22Rv1 (cell line): Measurements from ENCODE around the gene ALPL.

Source experiments
- ZFX ChIP-seq: fragments of 450-650 bp; IDR thresholded peaks from 2 replicates; pipeline ENCODE4 v1.6.1; 2017; ENCODE audit warnings: antibody characterized with exemption, borderline replicate concordance
- TF ChIP-seq, protein P1 (sequence below): fragments of 450-650 bp; IDR thresholded peaks from 2 replicates; pipeline ENCODE4 v1.5.1; 2017; ENCODE audit warnings: mild to moderate bottlenecking

DNA sequence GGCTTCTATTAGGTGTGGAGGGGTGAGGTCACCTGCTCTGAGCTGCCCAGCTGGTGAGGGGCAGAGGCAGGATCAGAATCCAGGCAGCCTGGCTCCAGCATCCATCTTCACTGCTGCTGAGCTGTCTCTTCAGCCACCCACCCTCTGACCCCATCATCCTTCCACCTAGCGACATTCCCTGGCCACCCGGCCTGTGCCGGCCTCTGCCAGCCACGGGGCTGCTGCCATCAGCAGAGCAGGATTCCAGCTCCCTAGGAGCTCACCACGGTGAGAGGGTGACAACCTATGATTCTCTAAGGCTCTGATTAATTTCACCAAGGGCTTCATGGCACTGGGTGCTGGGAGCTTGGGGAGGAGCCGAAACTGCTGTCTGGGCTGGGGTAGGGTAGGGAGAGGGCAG, 32.1 kb downstream of the ALPL start:
- no peak for TF ChIP-seq ZFX
- TF ChIP-seq, protein P1, sequence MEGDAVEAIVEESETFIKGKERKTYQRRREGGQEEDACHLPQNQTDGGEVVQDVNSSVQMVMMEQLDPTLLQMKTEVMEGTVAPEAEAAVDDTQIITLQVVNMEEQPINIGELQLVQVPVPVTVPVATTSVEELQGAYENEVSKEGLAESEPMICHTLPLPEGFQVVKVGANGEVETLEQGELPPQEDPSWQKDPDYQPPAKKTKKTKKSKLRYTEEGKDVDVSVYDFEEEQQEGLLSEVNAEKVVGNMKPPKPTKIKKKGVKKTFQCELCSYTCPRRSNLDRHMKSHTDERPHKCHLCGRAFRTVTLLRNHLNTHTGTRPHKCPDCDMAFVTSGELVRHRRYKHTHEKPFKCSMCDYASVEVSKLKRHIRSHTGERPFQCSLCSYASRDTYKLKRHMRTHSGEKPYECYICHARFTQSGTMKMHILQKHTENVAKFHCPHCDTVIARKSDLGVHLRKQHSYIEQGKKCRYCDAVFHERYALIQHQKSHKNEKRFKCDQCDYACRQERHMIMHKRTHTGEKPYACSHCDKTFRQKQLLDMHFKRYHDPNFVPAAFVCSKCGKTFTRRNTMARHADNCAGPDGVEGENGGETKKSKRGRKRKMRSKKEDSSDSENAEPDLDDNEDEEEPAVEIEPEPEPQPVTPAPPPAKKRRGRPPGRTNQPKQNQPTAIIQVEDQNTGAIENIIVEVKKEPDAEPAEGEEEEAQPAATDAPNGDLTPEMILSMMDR, result no peak
